ENCODE measurements around the gene GNRH2. TPM values are rescaled to one million over a fixed set of nuclear protein-coding genes. Genes with fewer than 3 reads are reported as not detected.
"Not testable (repeated sequence)": the region's sequence is repeated elsewhere in the genome, so short reads cannot be mapped to it uniquely, and the experiment has no call there.

GNRH2 gene
- total RNA-seq, 1 donor from 2014 or later, result not detected

GRCh38 chr20:3075315-3075714, 31.9 kb downstream of the GNRH2 start:
- not testable (repeated sequence) for ATAC-seq

- ATAC-seq, result no peak
Measured at GRCh38 chr20:3077618-3078134, 34.3 kb downstream of the GNRH2 start.

DNA sequence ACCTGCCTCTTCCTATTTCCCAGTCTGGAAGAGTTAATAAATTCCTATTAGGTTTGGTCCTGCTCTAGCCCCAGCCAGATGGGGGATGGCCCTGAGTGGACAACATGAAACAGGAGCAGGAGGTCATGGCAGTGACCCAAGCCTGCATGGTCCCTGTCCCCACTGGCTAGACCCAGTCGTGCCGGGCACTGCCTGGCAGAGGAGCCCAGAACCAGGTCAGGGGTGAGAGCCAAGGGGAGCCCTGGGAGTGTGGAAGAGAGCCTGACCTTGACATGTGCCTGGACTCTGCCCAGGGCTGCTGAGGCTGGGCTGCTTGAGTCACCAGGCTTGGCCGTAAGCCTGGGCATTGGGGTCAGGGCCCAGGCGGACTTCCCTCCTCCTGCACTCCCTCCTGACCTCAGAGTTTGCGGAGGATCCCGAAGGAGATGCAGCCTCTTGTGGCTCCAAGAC, 37.5 kb downstream of the GNRH2 start:
- no peak for ATAC-seq

- ATAC-seq, result no peak
Measured at GRCh38 chr20:3081641-3082040, 38.2 kb downstream of the GNRH2 start.

- ATAC-seq, result peak; percentile 32
Measured at GRCh38 chr20:3082306-3082951, 39.0 kb downstream of the GNRH2 start.

GRCh38 chr20:3082955-3083952, 39.8 kb downstream of the GNRH2 start:
- ATAC-seq, result no peak

GRCh38 chr20:3084283-3084985, 41.0 kb downstream of the GNRH2 start, which contains the start of gene AVP:
Gene AVP, minus strand, starts transcription at chr20:3084724. Its CDS starts 50 bp downstream, at chr20:3084674.
- no peak for ATAC-seq

- ATAC-seq, result no peak
Measured at GRCh38 chr20:3084986-3085360, 41.6 kb downstream of the GNRH2 start.

- ATAC-seq, result no peak
Measured at GRCh38 chr20:3085571-3086072, 42.2 kb downstream of the GNRH2 start.

GRCh38 chr20:3088031-3088430, 44.6 kb downstream of the GNRH2 start:
- ATAC-seq, result no peak

GRCh38 chr20:3090565-3090964, 47.1 kb downstream of the GNRH2 start:
- ATAC-seq, result no peak

- ATAC-seq, result peak; percentile 25
Measured at GRCh38 chr20:3092611-3093379, 49.4 kb downstream of the GNRH2 start.

- ATAC-seq, result no peak
Measured at GRCh38 chr20:3093861-3094361, 50.5 kb downstream of the GNRH2 start.

DNA sequence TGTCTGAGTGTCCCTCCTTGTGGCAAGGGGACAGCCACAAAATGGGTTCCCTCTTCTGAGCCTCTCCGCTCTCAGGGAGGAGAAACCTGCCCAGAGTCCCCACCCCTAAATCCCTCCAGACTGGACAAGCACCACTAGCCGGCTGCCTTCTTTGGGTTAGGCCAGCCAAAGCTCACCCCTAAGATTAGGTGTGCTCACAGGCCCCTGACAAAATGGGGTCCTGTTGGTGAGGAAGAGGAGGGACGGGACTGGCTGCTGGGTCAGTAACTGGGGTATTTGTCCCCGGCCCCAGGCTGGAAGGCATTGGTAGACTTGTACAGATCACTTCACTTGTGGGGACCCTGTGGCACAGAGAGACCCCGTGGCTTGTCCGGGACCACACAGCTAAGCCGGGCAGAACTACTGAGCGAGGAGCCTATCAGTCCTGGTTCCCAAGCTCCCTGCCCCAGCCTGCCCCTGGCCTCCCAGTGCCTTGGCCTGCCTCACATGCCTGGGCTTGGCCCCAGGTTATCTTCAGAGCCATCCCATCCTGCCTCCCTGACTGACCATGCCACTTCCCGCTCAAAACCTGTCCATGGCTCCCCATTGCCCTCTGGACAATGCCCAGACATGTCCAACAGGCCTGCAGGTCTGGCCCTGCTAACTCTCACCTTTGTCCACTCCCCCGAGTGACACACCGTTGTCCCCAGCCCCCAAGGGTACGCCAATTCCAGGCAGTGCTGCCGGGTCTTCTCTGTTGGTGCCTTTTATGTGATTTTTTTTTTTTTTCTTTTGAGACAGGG, 51.6 kb downstream of the GNRH2 start:
- ATAC-seq, result peak; percentile 29

Other genes starting within 250 kb of the GNRH2 start
- gene CPXM1, start 243.0 kb upstream of the GNRH2 start, total RNA-seq, result 2.0 TPM
- not detected for gene C20orf141, start 228.6 kb upstream of the GNRH2 start, total RNA-seq
- gene TMEM239, start 227.3 kb upstream of the GNRH2 start, total RNA-seq, result not detected
- gene PCED1A, start 203.0 kb upstream of the GNRH2 start, total RNA-seq, result 16.5 TPM
- 23.8 TPM for gene VPS16, start 202.9 kb upstream of the GNRH2 start, total RNA-seq
- gene PTPRA, start 170.1 kb upstream of the GNRH2 start, total RNA-seq, result 36.5 TPM
- gene MRPS26, start 2.4 kb downstream of the GNRH2 start, total RNA-seq, result 36.5 TPM
- gene OXT, start 28.0 kb downstream of the GNRH2 start, total RNA-seq, result not detected
- not detected for gene AVP, start 41.1 kb downstream of the GNRH2 start, total RNA-seq
- 7.6 TPM for gene FASTKD5, start 116.2 kb downstream of the GNRH2 start, total RNA-seq
- gene UBOX5, start 116.2 kb downstream of the GNRH2 start, total RNA-seq, result 3.7 TPM
- gene LZTS3, start 129.9 kb downstream of the GNRH2 start, total RNA-seq, result 1.3 TPM
- 47.8 TPM for gene DDRGK1, start 161.1 kb downstream of the GNRH2 start, total RNA-seq
- gene ITPA, start 165.9 kb downstream of the GNRH2 start, total RNA-seq, result 60.6 TPM
- gene SLC4A11, start 195.6 kb downstream of the GNRH2 start, total RNA-seq, result 20.0 TPM

Data from esophagus mucosa (tissue), 1 donor.